GM19395 (cell line): ENCODE measurements around the gene TEX47.

Experiments used
- ATAC-seq: cut with Tn5 transposase; IDR thresholded peaks from one replicate; pipeline ENCODE4 v1.9.1; 2021; ENCODE audit warnings: mild to moderate bottlenecking, moderate library complexity; ENCODE audit not compliant: unreplicated experiment

TEX47 gene

GRCh38 chr7:88756802-88757201, 38.7 kb downstream of the TEX47 start:
- no peak for ATAC-seq

- ATAC-seq = no peak
These were observed 49.4 kb downstream of the TEX47 start for GRCh38 chr7:88746126-88746525.
